SK-N-SH (cell line): Measurements from ENCODE around the gene MCTP1. TPM values are rescaled to one million over a fixed set of nuclear protein-coding genes. Genes with fewer than 3 reads are reported as not detected.

Experiments used
- CTCF ChIA-PET: fragments of 300-600, 350-600 bp; formaldehyde crosslinking; extraction: SDS; loops from one replicate; lab custom pipeline; 2021; lab: Yijun Ruan, JAX
- POLR2A ChIA-PET: fragments of 350-600 bp; sonication (Branson Sonifier 250); formaldehyde crosslinking; extraction: SDS; loops from one replicate; lab custom pipeline; 2020; ENCODE audit warnings: antibody characterized with exemption, inconsistent platforms; lab: Yijun Ruan, JAX
- DNase-seq: peaks from one replicate; pipeline ENCODE4 v3.0.0; 2012
- H2AFZ ChIP-seq: fragments of 200-600 bp; sonication (generic); 2 replicates; pipeline ENCODE4 v1.8.1; 2016; ENCODE audit warnings: antibody characterized with exemption, mild to moderate bottlenecking, low read depth
- H3F3A ChIP-seq: fragments of 200-600 bp; sonication (generic); replicated peaks from 2 replicates; pipeline ENCODE3; 2016; ENCODE audit warnings: antibody characterized with exemption, mild to moderate bottlenecking; ENCODE audit not compliant: insufficient read depth
- H3K27ac ChIP-seq, 2 experiments: fragments of 200-500 bp in 1 of 2; fragments of 200-600 bp in 1 of 2; sonication (Bioruptor generic) in 1 of 2; sonication (generic), shearing (Covaris generic) in 1 of 2; 2 replicates each; pipeline versions ENCODE4 v1.5.1 to v1.6.1; 2014 to 2016; ENCODE audit warnings: low read depth in 2 of 2, inconsistent platforms in 1 of 2, low read length in 1 of 2, mild to moderate bottlenecking in 1 of 2, mixed read lengths in 1 of 2
- H3K27me3 ChIP-seq: fragments of 200-600 bp; sonication (generic), shearing (Covaris generic); 2 replicates; pipeline ENCODE4 v1.6.1; 2016; ENCODE audit warnings: mixed run types; ENCODE audit not compliant: insufficient read depth
- H3K36me3 ChIP-seq, 2 experiments: fragments of 200-500 bp in 1 of 2; fragments of 200-600 bp in 1 of 2; sonication (Bioruptor generic) in 1 of 2; sonication (generic) in 1 of 2; replicated peaks in 1 of 2; 2 replicates each; pipeline versions ENCODE3 to v1.5.1; 2014 to 2016; ENCODE audit warnings: low read length in 1 of 2, mild to moderate bottlenecking in 1 of 2; ENCODE audit not compliant: insufficient read depth in 2 of 2, control insufficient read depth in 1 of 2
- H3K4me1 ChIP-seq, 2 experiments: fragments of 200-500 bp in 1 of 2; fragments of 200-600 bp in 1 of 2; sonication (Bioruptor generic) in 1 of 2; sonication (generic), shearing (Covaris generic) in 1 of 2; 2 replicates each; pipeline versions ENCODE4 v1.5.1 to v1.6.1; 2014 to 2016; ENCODE audit warnings: low read depth in 1 of 2, low read length in 1 of 2, mixed run types in 1 of 2; ENCODE audit not compliant: insufficient read depth in 2 of 2, control insufficient read depth in 1 of 2
- H3K4me2 ChIP-seq: fragments of 200-600 bp; sonication (generic), shearing (Covaris generic); 2 replicates; pipeline ENCODE4 v1.6.1; 2017; ENCODE audit warnings: mixed run types
- H3K4me3 ChIP-seq, 2 experiments: fragments of 200-500 bp in 1 of 2; fragments of 200-600 bp in 1 of 2; sonication (Bioruptor generic) in 1 of 2; sonication (generic), shearing (Covaris generic) in 1 of 2; 2 replicates each; pipeline versions ENCODE4 v1.5.1 to v1.8.1; 2014 to 2016; ENCODE audit warnings: low read depth in 2 of 2, inconsistent platforms in 1 of 2, low read length in 1 of 2, mild to moderate bottlenecking in 1 of 2, mixed read lengths in 1 of 2, moderate library complexity in 1 of 2
- H3K79me2 ChIP-seq: fragments of 200-600 bp; sonication (generic); 2 replicates; pipeline ENCODE4 v1.8.1; 2017; ENCODE audit warnings: mild to moderate bottlenecking; ENCODE audit not compliant: insufficient read depth
- H3K9ac ChIP-seq: fragments of 200-600 bp; sonication (generic); 2 replicates; pipeline ENCODE4 v1.6.1; 2017; ENCODE audit warnings: mixed run types
- H3K9me2 ChIP-seq: fragments of 200-600 bp; sonication (generic); 2 replicates; pipeline ENCODE4 v1.6.1; 2017; ENCODE audit warnings: mixed run types
- H3K9me3 ChIP-seq: fragments of 200-600 bp; sonication (generic); 2 replicates; pipeline ENCODE4 v1.6.1; 2017; ENCODE audit warnings: mixed run types, mild to moderate bottlenecking, moderate library complexity
- H4K20me1 ChIP-seq: fragments of 200-600 bp; sonication (generic); 2 replicates; pipeline ENCODE4 v1.6.1; 2017; ENCODE audit warnings: mild to moderate bottlenecking, mixed run types; ENCODE audit not compliant: insufficient read depth
- CHD2 ChIP-seq: fragments of 150-350 bp; IDR thresholded peaks from 2 replicates; pipeline ENCODE4 v1.6.1; 2018; ENCODE audit warnings: low read length; ENCODE audit not compliant: partially characterized antibody
- EP300 ChIP-seq, 2 experiments: IDR thresholded peaks; 2 replicates each; pipeline versions ENCODE4 v1.4.0 to v1.6.1; 2012; ENCODE audit warnings: borderline replicate concordance in 1 of 2, low read depth in 1 of 2, low read length in 1 of 2
- FOXJ3 ChIP-seq: sonication (generic); formaldehyde crosslinking; IDR thresholded peaks from 2 replicates; pipeline ENCODE4 v1.5.1; 2020; ENCODE audit warnings: mild to moderate bottlenecking, missing genetic modification reagents
- GABPA ChIP-seq: IDR thresholded peaks from 2 replicates; pipeline ENCODE4 v1.4.0; 2012; ENCODE audit warnings: low read depth, mild to moderate bottlenecking
- RFX5 ChIP-seq: IDR thresholded peaks from 2 replicates; pipeline ENCODE4 v1.6.1; 2012; ENCODE audit warnings: mild to moderate bottlenecking, improper control_type of control experiment, low read length
- SMC3 ChIP-seq: IDR thresholded peaks from 2 replicates; pipeline ENCODE4 v1.6.1; 2012; ENCODE audit warnings: low read depth, low read length, improper control_type of control experiment
- TAF1 ChIP-seq: IDR thresholded peaks from 2 replicates; pipeline ENCODE4 v1.6.1; 2012; ENCODE audit warnings: low read depth, mild to moderate bottlenecking, low read length, moderate library complexity, borderline replicate concordance
- TCF12 ChIP-seq: IDR thresholded peaks from 2 replicates; pipeline ENCODE4 v1.4.0; 2012
- WGBS: methylation state at CpG from one replicate; pipeline ENCODE4 v1.1.6; 2017; ENCODE audit warnings: low lambda C conversion rate; 5-methylcytosine and 5-hydroxymethylcytosine counted together
- polyA plus RNA-seq, 3 experiments: library from polyadenylated mRNA; depleted of rRNA; stranded (reverse); fragments of >200 nt; gene quantifications; 2 replicates each; pipeline ENCODE4 v1.2.3, GENCODE V29; 2012
- TF ChIP-seq, protein P1 (sequence below): fragments of 200-600 bp; sonication (generic); IDR thresholded peaks from 2 replicates; pipeline ENCODE4 v1.6.1; 2017; ENCODE audit warnings: antibody characterized with exemption, mild to moderate bottlenecking, moderate library complexity
- TF ChIP-seq, protein P2 (sequence below): fragments of 150-350 bp; IDR thresholded peaks from 2 replicates; pipeline ENCODE4 v1.6.1; 2017; ENCODE audit warnings: antibody characterized with exemption, low read length, low read depth, borderline replicate concordance
- TF ChIP-seq, protein P3 (sequence below): IDR thresholded peaks from 2 replicates; pipeline ENCODE4 v1.4.0; 2012; ENCODE audit warnings: low read depth
- TF ChIP-seq, protein P4 (sequence below): IDR thresholded peaks from 2 replicates; pipeline ENCODE4 v1.6.1; 2012; ENCODE audit warnings: mild to moderate bottlenecking, low read depth, low read length, moderate library complexity
- TF ChIP-seq, protein P5 (sequence below): fragments of 150-350 bp; IDR thresholded peaks from 2 replicates; pipeline ENCODE4 v1.6.1; 2016; ENCODE audit warnings: mild to moderate bottlenecking, low read depth, low read length

Gene MCTP1
- polyA plus RNA-seq, 1 of the 3 experiments (the other 2 are of a cell fraction): 0.53 TPM

DNA sequence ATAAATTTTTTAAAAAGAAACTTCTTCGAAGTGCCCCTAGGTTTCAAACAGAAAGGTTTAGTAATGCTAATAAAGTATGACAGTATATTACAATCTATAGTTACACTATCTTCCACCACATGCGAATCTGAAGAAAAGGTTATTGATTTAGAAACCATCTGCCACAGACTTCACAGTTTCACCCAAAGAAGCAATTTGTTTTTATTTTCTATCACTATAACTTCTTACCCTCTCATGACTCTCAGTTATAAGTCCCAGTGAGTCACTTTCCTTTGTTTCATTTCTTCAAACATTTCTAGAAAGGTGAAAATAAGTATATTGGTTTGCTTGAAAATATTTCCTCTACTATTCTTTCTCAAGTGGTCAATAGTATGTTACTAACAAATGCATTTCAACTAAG is 93.6 kb downstream of the MCTP1 start (continued):
- no peak for TF ChIP-seq RFX5
- TF ChIP-seq, protein P1, sequence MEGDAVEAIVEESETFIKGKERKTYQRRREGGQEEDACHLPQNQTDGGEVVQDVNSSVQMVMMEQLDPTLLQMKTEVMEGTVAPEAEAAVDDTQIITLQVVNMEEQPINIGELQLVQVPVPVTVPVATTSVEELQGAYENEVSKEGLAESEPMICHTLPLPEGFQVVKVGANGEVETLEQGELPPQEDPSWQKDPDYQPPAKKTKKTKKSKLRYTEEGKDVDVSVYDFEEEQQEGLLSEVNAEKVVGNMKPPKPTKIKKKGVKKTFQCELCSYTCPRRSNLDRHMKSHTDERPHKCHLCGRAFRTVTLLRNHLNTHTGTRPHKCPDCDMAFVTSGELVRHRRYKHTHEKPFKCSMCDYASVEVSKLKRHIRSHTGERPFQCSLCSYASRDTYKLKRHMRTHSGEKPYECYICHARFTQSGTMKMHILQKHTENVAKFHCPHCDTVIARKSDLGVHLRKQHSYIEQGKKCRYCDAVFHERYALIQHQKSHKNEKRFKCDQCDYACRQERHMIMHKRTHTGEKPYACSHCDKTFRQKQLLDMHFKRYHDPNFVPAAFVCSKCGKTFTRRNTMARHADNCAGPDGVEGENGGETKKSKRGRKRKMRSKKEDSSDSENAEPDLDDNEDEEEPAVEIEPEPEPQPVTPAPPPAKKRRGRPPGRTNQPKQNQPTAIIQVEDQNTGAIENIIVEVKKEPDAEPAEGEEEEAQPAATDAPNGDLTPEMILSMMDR: no peak
- TF ChIP-seq EP300 (IDR thresholded peaks at IDR 0.05; ENCODE audit: borderline replicate concordance in 1 of 2, low read depth in 1 of 2, low read length in 1 of 2): no peak
- TF ChIP-seq, all 33 proteins: peak for 0

DNA sequence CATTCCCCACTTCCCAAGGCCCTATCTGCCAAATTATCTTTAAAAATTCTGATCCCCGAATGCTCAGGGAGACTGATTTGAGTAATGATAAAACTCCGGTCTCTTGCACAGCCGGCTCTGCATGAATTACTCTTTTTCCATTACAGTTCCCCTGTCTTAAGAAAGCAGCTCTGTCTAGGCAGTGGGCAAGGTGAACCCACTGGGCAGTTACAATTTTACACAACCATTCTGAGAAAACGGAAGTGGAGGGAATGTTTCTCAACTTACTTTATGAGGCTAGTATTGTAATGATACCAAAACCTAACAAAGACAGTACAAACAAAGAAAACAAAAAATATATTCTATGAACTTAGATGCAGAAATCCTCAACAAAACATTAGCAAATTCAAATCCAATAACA is 100.0 kb downstream of the MCTP1 start:
- H3K27ac ChIP-seq: no peak overlapping the region
- CTCF ChIA-PET: no interaction called here

DNA sequence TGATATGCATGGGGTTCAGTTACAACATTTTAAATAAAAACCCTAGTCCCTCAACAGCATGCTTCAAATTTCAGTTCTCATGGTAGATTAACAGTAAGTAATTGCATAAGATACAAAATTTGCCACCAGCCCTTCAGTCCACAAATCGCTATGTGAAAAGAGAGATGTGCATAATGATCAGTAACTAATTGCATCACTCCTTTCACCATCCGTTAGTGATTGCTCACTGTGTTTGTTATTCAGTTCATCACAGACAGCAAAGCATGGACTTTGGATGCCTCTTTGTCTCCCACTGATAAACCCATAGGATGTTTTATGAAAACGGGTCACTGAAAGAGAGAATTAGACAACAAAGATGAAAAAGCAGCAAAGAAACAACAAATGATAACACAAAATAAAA is 103.2 kb downstream of the MCTP1 start:
- H3K4me1 ChIP-seq: no peaks in the 10 kb centered on the region; a peak in 1 of 4 replicates
- H3K9me3 ChIP-seq: no peaks in the 10 kb centered on the region
- H2AFZ ChIP-seq: no peak overlapping the region
- no peak for DNase-seq
- H3K9me2 ChIP-seq: no peaks in the 10 kb centered on the region
- H3K36me3 ChIP-seq: no peaks in the 10 kb centered on the region
- no peak overlapping the region for H3K27ac ChIP-seq
- H3K4me3 ChIP-seq: no peak overlapping the region
- WGBS: 16% methylated on average over 3 of the region's 3 CpGs
- ChIA-PET CTCF (no interaction called here), POLR2A (no interaction called here)
- no peak overlapping the region for H3K9ac ChIP-seq
- peaks cover 2% of the 10 kb centered on the region for H3F3A ChIP-seq
- no peaks in the 10 kb centered on the region for H4K20me1 ChIP-seq
- no peaks in the 10 kb centered on the region for H3K27me3 ChIP-seq
- no peak overlapping the region for H3K4me2 ChIP-seq
- H3K79me2 ChIP-seq: no peaks in the 10 kb centered on the region
- TF ChIP-seq EP300 (IDR thresholded peaks at IDR 0.05; ENCODE audit: borderline replicate concordance in 1 of 2, low read depth in 1 of 2, low read length in 1 of 2): no peak
- TF ChIP-seq, protein P2, sequence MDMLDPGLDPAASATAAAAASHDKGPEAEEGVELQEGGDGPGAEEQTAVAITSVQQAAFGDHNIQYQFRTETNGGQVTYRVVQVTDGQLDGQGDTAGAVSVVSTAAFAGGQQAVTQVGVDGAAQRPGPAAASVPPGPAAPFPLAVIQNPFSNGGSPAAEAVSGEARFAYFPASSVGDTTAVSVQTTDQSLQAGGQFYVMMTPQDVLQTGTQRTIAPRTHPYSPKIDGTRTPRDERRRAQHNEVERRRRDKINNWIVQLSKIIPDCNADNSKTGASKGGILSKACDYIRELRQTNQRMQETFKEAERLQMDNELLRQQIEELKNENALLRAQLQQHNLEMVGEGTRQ: no peak
- no peak for TF ChIP-seq GABPA
- TF ChIP-seq TCF12: no peak
- TF ChIP-seq, protein P3, sequence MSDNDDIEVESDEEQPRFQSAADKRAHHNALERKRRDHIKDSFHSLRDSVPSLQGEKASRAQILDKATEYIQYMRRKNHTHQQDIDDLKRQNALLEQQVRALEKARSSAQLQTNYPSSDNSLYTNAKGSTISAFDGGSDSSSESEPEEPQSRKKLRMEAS: no peak
- TF ChIP-seq, protein P1: no peak
- TF ChIP-seq, protein P4, sequence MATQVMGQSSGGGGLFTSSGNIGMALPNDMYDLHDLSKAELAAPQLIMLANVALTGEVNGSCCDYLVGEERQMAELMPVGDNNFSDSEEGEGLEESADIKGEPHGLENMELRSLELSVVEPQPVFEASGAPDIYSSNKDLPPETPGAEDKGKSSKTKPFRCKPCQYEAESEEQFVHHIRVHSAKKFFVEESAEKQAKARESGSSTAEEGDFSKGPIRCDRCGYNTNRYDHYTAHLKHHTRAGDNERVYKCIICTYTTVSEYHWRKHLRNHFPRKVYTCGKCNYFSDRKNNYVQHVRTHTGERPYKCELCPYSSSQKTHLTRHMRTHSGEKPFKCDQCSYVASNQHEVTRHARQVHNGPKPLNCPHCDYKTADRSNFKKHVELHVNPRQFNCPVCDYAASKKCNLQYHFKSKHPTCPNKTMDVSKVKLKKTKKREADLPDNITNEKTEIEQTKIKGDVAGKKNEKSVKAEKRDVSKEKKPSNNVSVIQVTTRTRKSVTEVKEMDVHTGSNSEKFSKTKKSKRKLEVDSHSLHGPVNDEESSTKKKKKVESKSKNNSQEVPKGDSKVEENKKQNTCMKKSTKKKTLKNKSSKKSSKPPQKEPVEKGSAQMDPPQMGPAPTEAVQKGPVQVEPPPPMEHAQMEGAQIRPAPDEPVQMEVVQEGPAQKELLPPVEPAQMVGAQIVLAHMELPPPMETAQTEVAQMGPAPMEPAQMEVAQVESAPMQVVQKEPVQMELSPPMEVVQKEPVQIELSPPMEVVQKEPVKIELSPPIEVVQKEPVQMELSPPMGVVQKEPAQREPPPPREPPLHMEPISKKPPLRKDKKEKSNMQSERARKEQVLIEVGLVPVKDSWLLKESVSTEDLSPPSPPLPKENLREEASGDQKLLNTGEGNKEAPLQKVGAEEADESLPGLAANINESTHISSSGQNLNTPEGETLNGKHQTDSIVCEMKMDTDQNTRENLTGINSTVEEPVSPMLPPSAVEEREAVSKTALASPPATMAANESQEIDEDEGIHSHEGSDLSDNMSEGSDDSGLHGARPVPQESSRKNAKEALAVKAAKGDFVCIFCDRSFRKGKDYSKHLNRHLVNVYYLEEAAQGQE: no peak
- TF ChIP-seq, protein P5, sequence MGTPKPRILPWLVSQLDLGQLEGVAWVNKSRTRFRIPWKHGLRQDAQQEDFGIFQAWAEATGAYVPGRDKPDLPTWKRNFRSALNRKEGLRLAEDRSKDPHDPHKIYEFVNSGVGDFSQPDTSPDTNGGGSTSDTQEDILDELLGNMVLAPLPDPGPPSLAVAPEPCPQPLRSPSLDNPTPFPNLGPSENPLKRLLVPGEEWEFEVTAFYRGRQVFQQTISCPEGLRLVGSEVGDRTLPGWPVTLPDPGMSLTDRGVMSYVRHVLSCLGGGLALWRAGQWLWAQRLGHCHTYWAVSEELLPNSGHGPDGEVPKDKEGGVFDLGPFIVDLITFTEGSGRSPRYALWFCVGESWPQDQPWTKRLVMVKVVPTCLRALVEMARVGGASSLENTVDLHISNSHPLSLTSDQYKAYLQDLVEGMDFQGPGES: no peak
- no peak for TF ChIP-seq SMC3

More for the DNA sequence above, 100.0 kb downstream of the MCTP1 start:
- Histone ChIP-seq H3K4me2 (no peak overlapping the region), H3K27me3 (no peaks in the 10 kb centered on the region), H4K20me1 (no peaks in the 10 kb centered on the region), H3K9me2 (no peaks in the 10 kb centered on the region), H3K9me3 (no peaks in the 10 kb centered on the region), H3K79me2 (no peaks in the 10 kb centered on the region), H3K4me1 (no peaks in the 10 kb centered on the region), H3K4me3 (no peak overlapping the region), H3K9ac (no peak overlapping the region), H2AFZ (no peak overlapping the region), H3F3A (no peaks in the 10 kb centered on the region), H3K36me3 (no peaks in the 10 kb centered on the region)
- DNase-seq: no peak
- TF ChIP-seq FOXJ3 (no peak), TAF1 (no peak), CHD2 (no peak), RFX5 (no peak)
- TF ChIP-seq, protein P2: no peak
- 7% methylated on average over 4 of the region's 4 CpGs for WGBS
- POLR2A ChIA-PET: no interaction called here
